GM10847 (cell line): Measurements from ENCODE around the gene TMEM123.

ENCODE experiments used
- POLR2A ChIP-seq: IDR thresholded peaks from 2 replicates; pipeline ENCODE4 v1.6.1; 2011; ENCODE audit not compliant: insufficient read length; ENCODE audit errors: extremely low read depth

The TMEM123 gene

DNA sequence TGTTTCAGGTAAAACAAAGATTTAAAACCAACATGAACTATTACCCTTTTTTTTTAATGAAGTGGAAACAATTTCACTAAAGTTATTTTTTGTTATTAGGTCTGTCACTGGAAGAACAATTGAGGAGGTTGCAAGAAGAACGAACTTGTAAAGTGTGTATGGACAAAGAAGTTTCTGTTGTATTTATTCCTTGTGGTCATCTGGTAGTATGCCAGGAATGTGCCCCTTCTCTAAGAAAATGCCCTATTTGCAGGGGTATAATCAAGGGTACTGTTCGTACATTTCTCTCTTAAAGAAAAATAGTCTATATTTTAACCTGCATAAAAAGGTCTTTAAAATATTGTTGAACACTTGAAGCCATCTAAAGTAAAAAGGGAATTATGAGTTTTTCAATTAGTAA is 74.7 kb downstream of the TMEM123 start:
- TF ChIP-seq POLR2A: no peak

DNA sequence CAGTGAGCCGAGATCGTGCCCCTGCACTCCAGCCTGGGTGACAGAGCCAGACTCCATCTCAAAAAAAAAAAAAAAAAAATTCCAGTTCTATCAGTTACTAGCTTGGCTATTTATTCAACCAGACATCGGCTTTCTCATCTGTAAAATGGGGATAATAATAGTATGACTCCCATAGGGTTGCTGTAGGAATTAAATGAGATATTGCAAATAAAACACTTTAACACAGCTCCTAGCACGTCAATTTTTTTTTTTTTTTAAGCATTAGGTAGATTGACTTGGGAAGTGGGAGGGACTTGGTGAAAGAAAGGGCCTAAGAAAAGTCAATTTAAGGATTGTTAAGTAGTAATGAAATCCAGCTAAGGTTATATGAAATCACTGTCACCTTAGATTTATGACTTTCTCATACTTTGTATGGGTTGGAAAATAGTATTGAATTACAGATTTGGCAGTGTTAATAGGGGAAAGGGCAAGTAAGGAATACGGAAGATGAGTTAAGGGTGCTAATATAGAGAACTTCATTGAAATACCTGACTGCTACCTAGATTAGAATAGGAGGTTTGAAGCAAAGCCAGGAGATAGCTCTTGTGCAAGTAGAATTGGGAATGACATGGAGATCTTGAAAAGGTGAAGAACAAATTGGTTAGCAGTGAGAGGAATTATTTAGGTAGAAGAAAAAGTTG is 76.7 kb downstream of the TMEM123 start:
- TF ChIP-seq POLR2A: no peak

DNA sequence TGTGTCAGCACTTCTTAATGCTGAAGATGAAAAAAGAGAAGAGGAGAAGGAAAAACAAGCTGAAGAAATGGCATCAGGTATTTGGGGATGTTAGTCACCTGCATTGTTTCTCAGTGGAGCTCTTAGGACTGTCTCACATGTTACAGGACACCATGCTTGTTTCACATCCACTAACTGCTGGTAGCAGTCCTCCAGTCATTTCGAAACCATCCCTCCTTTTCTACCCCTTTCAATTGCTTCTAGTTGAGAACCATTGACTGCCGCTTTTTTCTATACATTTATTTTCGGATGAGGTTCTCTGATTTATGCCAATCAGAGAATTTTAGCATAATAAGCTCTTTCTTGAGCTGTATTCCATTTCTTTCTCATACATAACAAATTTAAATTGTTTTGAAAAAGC is 84.1 kb downstream of the TMEM123 start:
- no peak for TF ChIP-seq POLR2A

DNA sequence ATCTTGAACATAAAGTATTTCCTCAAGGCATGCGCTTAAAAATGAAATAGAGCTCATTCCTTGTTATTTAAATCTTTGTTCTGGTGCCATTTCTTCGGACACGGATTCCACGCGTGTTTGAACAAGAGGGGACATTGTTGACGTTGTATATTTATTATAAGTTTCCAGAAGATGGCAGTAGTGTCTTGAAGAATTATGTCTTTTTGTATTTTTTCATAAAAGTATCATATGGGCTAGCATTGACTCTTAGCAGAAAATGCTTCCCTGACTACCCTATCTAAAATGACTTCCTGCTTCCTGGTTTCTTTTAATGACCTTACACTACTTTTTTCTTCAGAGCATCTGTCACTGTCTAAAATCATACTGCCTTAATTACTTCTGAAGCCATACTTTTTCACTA is 85.2 kb downstream of the TMEM123 start:
- TF ChIP-seq POLR2A: no peak

DNA sequence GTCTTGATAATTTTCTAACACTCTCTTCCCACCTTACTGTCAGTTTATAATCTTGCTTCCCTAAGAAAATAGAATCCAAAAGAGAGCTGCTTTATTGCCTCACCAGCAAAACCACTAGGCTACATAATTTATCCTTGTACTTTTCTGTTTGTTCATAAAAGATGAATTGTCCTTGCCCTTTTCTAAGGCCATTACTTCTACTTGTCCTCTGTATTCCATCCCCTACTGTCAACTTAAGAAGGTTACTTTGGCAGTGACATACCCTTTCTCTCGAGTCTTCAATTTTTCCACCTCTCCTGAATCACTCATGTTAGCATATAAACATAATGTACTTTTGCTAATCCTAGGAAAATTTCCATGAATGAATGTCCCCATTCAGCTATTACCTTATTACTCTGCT is 87.6 kb downstream of the TMEM123 start:
- TF ChIP-seq POLR2A: no peak

DNA sequence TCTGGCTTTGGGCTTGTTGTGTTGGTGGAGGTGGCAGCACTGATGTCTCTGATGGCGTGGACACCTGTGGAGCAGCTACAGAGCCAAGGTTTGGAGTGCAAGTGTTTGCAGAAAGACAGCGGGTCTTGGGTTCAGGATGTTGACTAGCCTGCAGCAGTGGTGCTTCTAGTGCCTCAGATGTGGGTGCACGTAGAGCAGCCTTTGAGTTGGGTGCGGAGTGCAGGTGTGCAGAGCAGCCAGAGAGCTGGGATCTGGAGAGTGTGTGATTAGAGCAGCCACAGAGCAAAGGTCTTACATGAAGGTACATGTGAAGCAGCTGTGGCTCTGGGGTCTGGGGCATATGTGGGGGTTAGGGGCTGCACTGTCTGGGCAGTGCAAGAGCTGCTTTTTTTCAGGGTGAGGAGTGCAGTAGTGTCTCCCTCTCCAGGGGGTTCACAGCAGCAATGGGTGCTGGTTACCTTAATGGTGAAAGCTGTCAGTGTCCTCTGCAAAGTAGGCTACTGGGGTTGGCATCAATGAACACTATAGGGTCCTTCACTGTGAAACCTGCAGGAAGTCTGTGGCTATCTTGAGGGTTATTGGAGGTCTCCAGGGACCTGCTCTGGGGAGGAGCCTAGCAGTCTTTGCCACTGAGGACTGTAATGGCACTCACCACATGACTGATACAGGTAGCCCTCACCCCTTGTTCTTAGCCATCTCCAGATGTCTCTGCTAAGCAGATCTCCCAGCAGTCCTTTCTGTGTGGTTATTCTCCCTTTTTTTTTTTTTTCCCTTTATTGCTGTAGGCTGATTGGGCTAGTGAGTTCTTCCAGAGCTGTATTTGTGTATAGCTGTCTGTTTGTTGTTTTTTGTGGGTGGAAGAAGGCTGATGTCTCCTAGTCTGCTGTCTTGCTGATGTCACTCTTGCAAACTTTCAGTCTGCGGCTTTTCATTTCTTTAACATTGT is 91.2 kb downstream of the TMEM123 start:
- no peak for TF ChIP-seq POLR2A

DNA sequence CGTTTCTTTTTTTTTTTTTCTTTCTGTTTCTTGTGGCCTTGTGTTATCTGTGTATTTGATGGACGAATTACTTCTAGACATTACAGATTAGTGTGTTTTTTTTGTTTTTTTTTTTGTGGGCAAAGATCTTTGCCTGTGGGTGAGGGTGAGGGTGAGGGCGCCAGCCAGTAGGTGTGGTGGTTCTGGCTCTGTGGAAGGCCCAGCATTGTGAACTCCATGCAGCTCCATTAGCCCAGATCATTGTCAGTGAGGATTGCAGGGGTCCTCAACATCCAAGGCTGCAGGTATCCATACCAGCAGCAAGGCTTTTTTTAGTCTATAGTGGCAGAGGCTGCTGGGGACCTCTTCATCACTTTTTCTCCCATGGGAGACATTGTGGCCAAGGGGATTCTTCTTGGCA is 91.9 kb downstream of the TMEM123 start:
- TF ChIP-seq POLR2A: no peak

DNA sequence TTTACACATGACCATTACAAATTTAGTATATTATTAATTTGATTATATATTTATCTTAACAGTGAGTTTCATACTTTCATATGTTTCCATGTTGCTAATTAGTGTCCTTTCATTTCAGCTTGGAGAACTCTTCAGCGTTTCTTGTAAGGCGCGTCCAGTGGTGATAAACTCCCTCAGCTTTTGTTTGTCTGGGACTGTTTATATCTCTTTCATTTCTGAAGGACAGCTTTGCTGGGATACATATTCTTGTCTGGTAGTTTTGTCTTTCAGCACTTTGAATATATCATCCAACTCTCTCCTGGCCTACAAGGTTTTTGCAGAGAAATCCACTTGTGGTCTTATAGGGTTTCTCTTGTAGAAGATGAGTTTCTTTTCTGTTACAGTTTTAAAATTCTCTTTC is 93.2 kb downstream of the TMEM123 start:
- TF ChIP-seq POLR2A: no peak

DNA sequence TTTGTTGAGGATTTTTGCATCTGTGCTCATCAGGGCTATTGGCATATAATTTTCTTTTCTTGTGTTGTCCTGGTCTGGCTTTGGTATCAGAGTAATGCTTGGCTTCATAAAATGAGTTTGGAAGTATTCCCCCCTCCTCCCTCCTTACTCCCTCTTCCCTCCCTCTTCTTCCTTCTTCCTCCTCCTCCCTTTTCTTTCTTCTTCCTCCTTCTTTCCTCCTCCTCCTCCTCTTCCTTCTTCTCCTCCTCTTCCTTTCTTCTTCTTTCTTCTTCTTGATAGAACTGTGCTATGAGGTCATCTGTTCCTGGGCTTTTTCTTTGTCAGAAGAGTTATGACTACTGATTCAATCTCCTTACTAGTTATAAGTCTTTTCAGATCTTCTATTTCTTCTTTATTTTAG is 95.4 kb downstream of the TMEM123 start:
- no peak for TF ChIP-seq POLR2A

DNA sequence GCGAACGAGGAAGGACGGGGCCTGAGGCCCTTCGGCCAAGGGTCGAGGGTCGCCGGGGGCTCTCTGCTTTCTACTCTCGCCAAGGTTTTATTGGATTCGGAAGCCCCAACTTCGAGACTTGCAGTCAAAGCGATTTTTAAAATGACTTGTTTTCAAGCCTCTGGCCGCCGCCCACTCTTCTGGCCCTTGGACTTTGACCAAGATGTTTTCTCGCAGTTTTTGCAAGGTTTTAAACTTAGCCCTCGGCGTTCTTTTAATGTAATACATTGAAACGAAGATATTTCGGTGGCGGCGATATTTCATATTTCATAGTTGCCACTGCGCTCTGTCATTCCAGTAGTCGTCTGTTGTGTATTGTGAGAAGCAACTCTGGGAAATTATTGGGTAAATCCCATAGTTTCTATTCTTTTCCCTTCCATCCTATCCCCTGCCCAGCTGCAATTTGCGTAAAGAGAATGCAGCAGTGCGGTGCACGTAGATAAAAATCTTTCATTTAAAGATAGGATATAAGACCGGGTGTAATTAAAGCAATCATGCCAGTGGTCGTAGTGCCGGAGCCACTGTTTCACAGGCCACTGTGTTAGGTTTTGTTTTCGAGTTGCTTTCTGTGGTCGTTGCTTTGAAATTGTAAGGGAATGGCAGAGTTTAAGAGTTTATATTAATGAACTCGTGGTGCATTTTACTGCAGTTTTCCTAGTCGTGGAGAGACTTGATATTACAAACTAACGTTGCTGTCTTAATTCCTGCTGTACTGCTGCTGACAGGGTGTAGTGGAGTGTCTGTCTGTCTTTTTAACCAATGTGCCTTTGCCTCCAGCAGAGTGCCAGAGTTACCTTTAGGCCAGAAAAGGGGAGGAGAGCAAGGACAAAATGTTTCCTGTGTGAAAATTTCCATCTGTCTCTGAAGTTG is 104.8 kb downstream of the TMEM123 start:
- TF ChIP-seq POLR2A: no peak

DNA sequence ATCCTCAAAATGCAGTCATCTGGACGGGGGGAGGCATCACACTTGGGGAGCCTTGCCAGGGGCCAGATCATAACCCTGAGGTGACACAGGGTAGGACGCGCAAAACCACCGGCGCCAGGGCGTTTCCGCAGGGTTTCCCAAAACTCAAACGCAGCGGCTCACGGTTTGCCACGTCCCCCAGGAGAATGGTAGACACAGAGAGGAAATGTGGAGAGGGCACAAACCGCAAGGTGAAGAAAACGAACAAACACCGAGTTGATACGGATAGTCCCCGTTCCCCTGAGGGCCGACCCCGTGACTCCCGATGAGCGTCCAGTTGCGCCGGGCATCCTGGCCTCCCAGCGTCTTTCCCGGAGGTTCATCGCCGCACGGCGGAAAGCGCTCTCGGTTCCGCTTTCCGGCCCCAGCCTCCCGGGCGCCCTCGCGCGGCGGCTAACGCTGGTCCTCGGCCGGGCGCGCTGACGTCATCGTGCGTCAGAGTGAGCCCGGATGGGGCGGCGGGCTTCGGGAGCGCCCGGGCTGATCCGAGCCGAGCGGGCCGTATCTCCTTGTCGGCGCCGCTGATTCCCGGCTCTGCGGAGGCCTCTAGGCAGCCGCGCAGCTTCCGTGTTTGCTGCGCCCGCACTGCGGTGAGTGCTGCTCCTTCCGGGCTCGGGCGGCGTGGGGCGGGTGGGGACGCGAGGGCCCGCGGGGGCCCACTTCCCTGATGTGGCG is 105.7 kb downstream of the TMEM123 start, which contains the start of gene BIRC2:
Gene BIRC2, plus strand, starts transcription at position 467 of the 714 bp plus-strand sequence. CDS start 2,641 bp downstream, outside the sequence.
- peak; percentile 79 for TF ChIP-seq POLR2A

DNA sequence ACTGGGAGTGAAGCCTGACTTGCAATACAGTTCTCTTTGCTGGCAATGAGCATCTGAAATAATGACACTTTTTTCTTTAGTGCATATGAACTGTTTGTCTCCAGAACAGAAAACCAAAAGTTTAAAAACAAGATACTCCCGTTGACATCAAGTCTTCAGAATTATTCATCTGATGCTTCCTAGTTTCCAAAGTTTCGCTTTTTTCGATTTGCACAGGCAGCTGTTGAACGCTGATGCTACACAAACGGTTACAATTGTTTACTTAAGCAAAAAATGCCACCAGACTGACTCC is 106.2 kb downstream of the TMEM123 start:
- TF ChIP-seq POLR2A: no peak
